Endothelial cell of umbilical vein (primary cell): Measurements from ENCODE around the gene SPOUT1. TPM values are rescaled to one million over a fixed set of nuclear protein-coding genes. Genes with fewer than 3 reads are reported as not detected.

Source experiments
- BruUV-seq: library from RNA; stranded (reverse); fragments of 400-500 nt; replicated peaks from 2 replicates; lab custom pipeline; 2021; lab: Mats Ljungman, UMichigan
- CTCF ChIA-PET: fragments of 300-600, 350-600 bp; sonication (Branson Sonifier 250); formaldehyde crosslinking; loops from one replicate; lab custom pipeline; 2021; ENCODE audit warnings: antibody characterized with exemption, inconsistent platforms; lab: Charles Lee
- POLR2A ChIA-PET: fragments of 300-600, 350-600 bp; sonication (Branson Sonifier 250); formaldehyde crosslinking; loops from one replicate; lab custom pipeline; 2021; ENCODE audit warnings: antibody characterized with exemption, inconsistent platforms; lab: Charles Lee
- DNase-seq: peaks from one replicate; pipeline ENCODE4 v3.0.0-alpha.2; 2011; ENCODE audit warnings: low read depth, low spot score
- FAIRE-seq: peaks from 2 replicates; lab custom pipeline; 2011; peaks lifted over from hg19 to GRCh38; lab: Jason Lieb, UNC
- H2AFZ ChIP-seq: 2 replicates; pipeline ENCODE4 v1.6.0; 2012; ENCODE audit warnings: low read depth, low read length, control low read depth, inconsistent platforms
- H3K27ac ChIP-seq: 2 replicates; pipeline ENCODE4 v1.5.1; 2011; ENCODE audit warnings: low read depth, mild to moderate bottlenecking, control low read depth, low read length, moderate library complexity; ENCODE audit not compliant: insufficient read depth
- H3K27me3 ChIP-seq, 2 experiments: 2 replicates each; pipeline versions ENCODE4 v1.6.0 to v1.6.1; 2011; ENCODE audit warnings: low read length in 2 of 2, mixed read lengths in 1 of 2; ENCODE audit not compliant: control insufficient read depth in 2 of 2, insufficient read depth in 2 of 2
- H3K36me3 ChIP-seq, 2 experiments: 2 replicates in 1 of 2; 3 replicates in 1 of 2; pipeline ENCODE4 v1.5.1; 2011; ENCODE audit warnings: low read length in 2 of 2, mild to moderate bottlenecking in 1 of 2, moderate library complexity in 1 of 2; ENCODE audit not compliant: control insufficient read depth in 2 of 2, insufficient read depth in 2 of 2; ENCODE audit errors: extremely low read depth in 1 of 2
- H3K4me1 ChIP-seq: 3 replicates; pipeline ENCODE4 v1.5.1; 2011; ENCODE audit warnings: mild to moderate bottlenecking, low read length; ENCODE audit not compliant: control insufficient read depth, insufficient read depth; ENCODE audit errors: extremely low read depth
- H3K4me2 ChIP-seq: 2 replicates; pipeline ENCODE4 v1.6.1; 2011; ENCODE audit warnings: low read length, control low read depth, mixed read lengths; ENCODE audit not compliant: insufficient read depth
- H3K4me3 ChIP-seq, 3 experiments: fragments of 200-600 bp in 1 of 3; sonication (generic), shearing (Covaris generic) in 1 of 3; replicated peaks in 1 of 3; 2 replicates each; pipeline ENCODE4 v1.5.1; 2011 to 2016; ENCODE audit warnings: control low read depth in 3 of 3, low read length in 3 of 3, mild to moderate bottlenecking in 2 of 3, inconsistent platforms in 1 of 3, low read depth in 1 of 3, moderate library complexity in 1 of 3; ENCODE audit not compliant: insufficient read depth in 1 of 3
- H3K79me2 ChIP-seq: 2 replicates; pipeline ENCODE4 v1.6.0; 2012; ENCODE audit warnings: low read length, inconsistent platforms; ENCODE audit not compliant: control insufficient read depth, insufficient read depth
- H3K9ac ChIP-seq: replicated peaks from 2 replicates; pipeline ENCODE3; 2011; ENCODE audit warnings: low read length, control low read depth; ENCODE audit not compliant: insufficient read depth; ENCODE audit errors: extremely low read depth
- H3K9me1 ChIP-seq: replicated peaks from 3 replicates; pipeline ENCODE4 v1.6.0; 2011; ENCODE audit warnings: mild to moderate bottlenecking, low read length; ENCODE audit not compliant: control insufficient read depth, insufficient read depth; ENCODE audit errors: extremely low read depth
- H3K9me3 ChIP-seq: replicated peaks from 2 replicates; pipeline ENCODE4 v1.5.1; 2012; ENCODE audit warnings: low read length, inconsistent platforms; ENCODE audit not compliant: control insufficient read depth, insufficient read depth
- H4K20me1 ChIP-seq: replicated peaks from 2 replicates; pipeline ENCODE3; 2011; ENCODE audit warnings: mild to moderate bottlenecking, low read length; ENCODE audit not compliant: control insufficient read depth, insufficient read depth; ENCODE audit errors: extremely low read depth
- EZH2 ChIP-seq: IDR thresholded peaks from 2 replicates; pipeline ENCODE4 v1.6.1; 2012; ENCODE audit warnings: borderline replicate concordance, low read depth, mild to moderate bottlenecking, moderate library complexity, low read length, inconsistent platforms; ENCODE audit not compliant: severe bottlenecking
- FOS ChIP-seq: IDR thresholded peaks from 2 replicates; pipeline ENCODE4 v1.6.1; 2011; ENCODE audit warnings: mild to moderate bottlenecking, low read length, moderate library complexity, borderline replicate concordance; ENCODE audit not compliant: insufficient read depth
- GATA2 ChIP-seq: IDR thresholded peaks from 2 replicates; pipeline ENCODE4 v1.7.0; 2011; ENCODE audit warnings: low read depth, mild to moderate bottlenecking, moderate library complexity, mixed read lengths, low read length; ENCODE audit not compliant: insufficient read length, insufficient read depth
- JUN ChIP-seq: IDR thresholded peaks from 2 replicates; pipeline ENCODE4 v1.6.1; 2011; ENCODE audit warnings: borderline replicate concordance, low read depth; ENCODE audit not compliant: insufficient read length, insufficient read depth
- MAX ChIP-seq: IDR thresholded peaks from 2 replicates; pipeline ENCODE4 v1.6.1; 2011; ENCODE audit not compliant: insufficient read depth, insufficient read length
- MYC ChIP-seq: IDR thresholded peaks from one replicate; pipeline ENCODE4 v1.6.1; 2011; ENCODE audit warnings: mild to moderate bottlenecking, low read depth, low read length
- POLR2A ChIP-seq: IDR thresholded peaks from 2 replicates; pipeline ENCODE4 v1.6.1; 2012; ENCODE audit warnings: low read depth, mild to moderate bottlenecking, control low read depth, low read length
- POLR2AphosphoS5 ChIP-seq: IDR thresholded peaks from 2 replicates; pipeline ENCODE4 v1.6.1; 2012; ENCODE audit warnings: low read depth, mild to moderate bottlenecking, control low read depth, low read length, moderate library complexity; ENCODE audit not compliant: insufficient read depth
- dilution Hi-C: fragments of 300-500 bp; cut with MboI; formaldehyde crosslinking; loops from one replicate; pipeline ENCODE4 v1.15.0; 2019; ENCODE audit warnings: low sequenced_read_pairs; ENCODE audit not compliant: extremely low pct_ligation_motif_present
- intact Hi-C: fragments of 100-400 bp; cut with micrococcal nuclease; formaldehyde crosslinking; loops from one replicate; pipeline ENCODE4 v1.10.0; 2022
- polyA plus RNA-seq, 4 experiments: library from polyadenylated mRNA; depleted of rRNA in 3 of 4; stranded (reverse) in 3 of 4; unstranded in 1 of 4; fragments of >200 nt; gene quantifications; 2 replicates each; pipeline versions ENCODE4 v1.2.1 to v1.2.3, GENCODE V29; 2011 to 2012; ENCODE audit warnings: missing spikeins in 1 of 4
- total RNA-seq: library from RNA; stranded (reverse); gene quantifications from 2 replicates; pipeline ENCODE4 v1.2.3, GENCODE V29; 2021
- TF ChIP-seq, protein P1 (sequence below), 2 donors: IDR thresholded peaks; 1 replicate in 1 of 2; 2 replicates in 1 of 2; pipeline ENCODE4 v1.5.1; 2011; ENCODE audit warnings: low read length in 2 of 2, mild to moderate bottlenecking in 2 of 2, moderate library complexity in 2 of 2, control low read depth in 1 of 2, inconsistent platforms in 1 of 2, low read depth in 1 of 2; ENCODE audit not compliant: insufficient read depth in 1 of 2; ENCODE audit errors: extremely low read depth in 1 of 2

The SPOUT1 gene
- total and polyA plus RNA-seq, 2 donors (not counting 3 experiments of a cell fraction or from before 2014, with no cell fraction given), result 50.4 to 51.6 TPM

DNA sequence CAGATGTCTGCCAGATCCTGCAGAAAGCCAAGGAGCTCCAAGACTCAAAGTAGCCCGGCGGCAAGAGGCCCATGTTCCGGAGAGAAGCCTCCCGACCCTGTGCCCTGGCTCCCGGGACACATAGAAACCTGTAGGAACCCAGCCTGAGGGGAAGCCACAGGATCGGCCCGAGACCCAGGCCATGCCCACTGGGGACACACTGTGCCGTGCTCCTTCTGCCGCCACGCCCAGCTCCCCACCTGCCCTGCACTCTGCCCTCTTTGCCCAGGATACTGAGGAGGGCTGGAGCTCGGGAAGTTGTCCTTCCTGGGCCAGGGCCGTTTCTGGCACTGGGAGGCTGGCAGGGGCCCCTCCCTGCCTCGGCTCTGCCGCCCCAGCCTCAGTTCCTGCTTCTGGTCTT is 21.8 kb downstream of the SPOUT1 start:
- POLR2A ChIA-PET, result no interaction called here
- CTCF ChIA-PET, result interaction anchor here (1.4 to 2.1 kb wide), 2 partner anchors 10 to 11 kb away, joined by 5 to 13 read pairs; partner anchors contain the start of gene ENDOG
- dilution Hi-C loops (no loop called here), intact Hi-C loops (no loop called here)
- Histone ChIP-seq H3K9me3 (no peaks in the 10 kb centered on the region), H3K4me2 (no peak overlapping the region), H3K9me1 (no peaks in the 10 kb centered on the region), H3K4me3 (no peak overlapping the region), H2AFZ (no peak overlapping the region), H3K27me3 (no peaks in the 10 kb centered on the region), H3K27ac (no peak overlapping the region), H3K9ac (no peak overlapping the region), H4K20me1 (no peaks in the 10 kb centered on the region), H3K4me1 (no peaks in the 10 kb centered on the region), H3K36me3 (peaks cover 6 to 33% of the 10 kb centered on the region in 2 experiments), H3K79me2 (no peaks in the 10 kb centered on the region)
- TF ChIP-seq MAX, result no peak
- no peak for TF ChIP-seq MYC
- TF ChIP-seq, protein P1, sequence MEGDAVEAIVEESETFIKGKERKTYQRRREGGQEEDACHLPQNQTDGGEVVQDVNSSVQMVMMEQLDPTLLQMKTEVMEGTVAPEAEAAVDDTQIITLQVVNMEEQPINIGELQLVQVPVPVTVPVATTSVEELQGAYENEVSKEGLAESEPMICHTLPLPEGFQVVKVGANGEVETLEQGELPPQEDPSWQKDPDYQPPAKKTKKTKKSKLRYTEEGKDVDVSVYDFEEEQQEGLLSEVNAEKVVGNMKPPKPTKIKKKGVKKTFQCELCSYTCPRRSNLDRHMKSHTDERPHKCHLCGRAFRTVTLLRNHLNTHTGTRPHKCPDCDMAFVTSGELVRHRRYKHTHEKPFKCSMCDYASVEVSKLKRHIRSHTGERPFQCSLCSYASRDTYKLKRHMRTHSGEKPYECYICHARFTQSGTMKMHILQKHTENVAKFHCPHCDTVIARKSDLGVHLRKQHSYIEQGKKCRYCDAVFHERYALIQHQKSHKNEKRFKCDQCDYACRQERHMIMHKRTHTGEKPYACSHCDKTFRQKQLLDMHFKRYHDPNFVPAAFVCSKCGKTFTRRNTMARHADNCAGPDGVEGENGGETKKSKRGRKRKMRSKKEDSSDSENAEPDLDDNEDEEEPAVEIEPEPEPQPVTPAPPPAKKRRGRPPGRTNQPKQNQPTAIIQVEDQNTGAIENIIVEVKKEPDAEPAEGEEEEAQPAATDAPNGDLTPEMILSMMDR (IDR thresholded peaks at IDR 0.05; ENCODE audit: extremely low read depth in 1 of 2, insufficient read depth in 1 of 2, low read depth in 1 of 2, low read length in 2 of 2), result no peak
- no peak for TF ChIP-seq POLR2A
- no peak for TF ChIP-seq EZH2
- no peak for TF ChIP-seq FOS
- TF ChIP-seq GATA2, result no peak
- no peak for TF ChIP-seq POLR2AphosphoS5
- TF ChIP-seq JUN, result no peak
- DNase-seq, result no peak
- no peak for FAIRE-seq
- no TSS peak for BruUV-seq
